ENCODE results near the gene MORC1.
"Not testable (repeated sequence)": the region's sequence is repeated elsewhere in the genome, so short reads cannot be mapped to it uniquely, and the experiment has no call there.

MORC1 gene

GRCh38 chr3:109098079-109098644, 19.8 kb downstream of the MORC1 start:
- DNase-seq (ENCODE audit: low read depth): no peak

- DNase-seq (ENCODE audit: low read depth): no peak
Measured at GRCh38 chr3:109095166-109095565, 22.8 kb downstream of the MORC1 start.

- no peak for DNase-seq (ENCODE audit: low read depth)
Measured at GRCh38 chr3:109093561-109093960, 24.4 kb downstream of the MORC1 start.

- no peak for DNase-seq (ENCODE audit: low read depth)
Measured at GRCh38 chr3:109091846-109092245, 26.1 kb downstream of the MORC1 start.

- no peak for DNase-seq (ENCODE audit: low read depth)
Measured at GRCh38 chr3:109089265-109089664, 28.7 kb downstream of the MORC1 start.

GRCh38 chr3:109081746-109082510, 36.0 kb downstream of the MORC1 start:
- no peak for DNase-seq (ENCODE audit: low read depth)

GRCh38 chr3:109080090-109080489, 37.8 kb downstream of the MORC1 start:
- DNase-seq (ENCODE audit: low read depth): not testable (repeated sequence)

GRCh38 chr3:109073116-109073515, 44.8 kb downstream of the MORC1 start:
- no peak for DNase-seq (ENCODE audit: low read depth)

GRCh38 chr3:109072194-109072593, 45.7 kb downstream of the MORC1 start:
- DNase-seq (ENCODE audit: low read depth): no peak

GRCh38 chr3:109071350-109072142, 46.4 kb downstream of the MORC1 start:
- no peak for DNase-seq (ENCODE audit: low read depth)

- DNase-seq (ENCODE audit: low read depth): no peak
Measured at GRCh38 chr3:109070211-109070610, 47.7 kb downstream of the MORC1 start.

- DNase-seq (ENCODE audit: low read depth): no peak
Measured at GRCh38 chr3:109066864-109067263, 51.1 kb downstream of the MORC1 start.

- DNase-seq (ENCODE audit: low read depth): no peak
Measured at GRCh38 chr3:109059264-109059663, 58.7 kb downstream of the MORC1 start.

GRCh38 chr3:109057616-109058015, 60.3 kb downstream of the MORC1 start:
- no peak for DNase-seq (ENCODE audit: low read depth)

GRCh38 chr3:109057056-109057455, 60.9 kb downstream of the MORC1 start:
- no peak for DNase-seq (ENCODE audit: low read depth)

GRCh38 chr3:109050591-109051167, 67.3 kb downstream of the MORC1 start:
- DNase-seq (ENCODE audit: low read depth): peak; percentile 8

GRCh38 chr3:109047366-109047765, 70.6 kb downstream of the MORC1 start:
- no peak for DNase-seq (ENCODE audit: low read depth)

GRCh38 chr3:109045271-109046040, 72.5 kb downstream of the MORC1 start:
- no peak for DNase-seq (ENCODE audit: low read depth)

- no peak for DNase-seq (ENCODE audit: low read depth)
Measured at GRCh38 chr3:109035082-109035481, 82.9 kb downstream of the MORC1 start.

GRCh38 chr3:109033000-109033660, 84.8 kb downstream of the MORC1 start:
- no peak for DNase-seq (ENCODE audit: low read depth)

GRCh38 chr3:109028753-109029152, 89.2 kb downstream of the MORC1 start:
- no peak for DNase-seq (ENCODE audit: low read depth)

Measured in activated T-cell treated with anti-CD3 and anti-CD28 coated beads for 48 hours (primary cell).